HEK293T (cell line): ENCODE data around the gene LAMC2.

Source experiments
- BHLHE40 ChIP-seq: fragments of 450-650 bp; IDR thresholded peaks from 2 replicates; pipeline ENCODE4 v1.6.1; 2016; ENCODE audit warnings: mild to moderate bottlenecking, moderate library complexity, borderline replicate concordance
- CTBP1 ChIP-seq: fragments of 450-650 bp; IDR thresholded peaks from 2 replicates; pipeline ENCODE4 v1.6.1; 2016; ENCODE audit warnings: borderline replicate concordance
- FOXK2 ChIP-seq: fragments of 450-650 bp; IDR thresholded peaks from 2 replicates; pipeline ENCODE4 v1.6.1; 2016; ENCODE audit warnings: mild to moderate bottlenecking
- HDGF ChIP-seq: fragments of 450-650 bp; IDR thresholded peaks from 2 replicates; pipeline ENCODE4 v1.6.1; 2017; ENCODE audit warnings: antibody characterized with exemption, borderline replicate concordance
- SP1 ChIP-seq: fragments of 450-650 bp; IDR thresholded peaks from 2 replicates; pipeline ENCODE4 v1.6.1; 2017
- SUZ12 ChIP-seq: fragments of 450-650 bp; IDR thresholded peaks from 2 replicates; pipeline ENCODE4 v1.6.1; 2016; ENCODE audit warnings: mild to moderate bottlenecking

GRCh38 chr1:183242556-183242955 lies 56.5 kb downstream of the LAMC2 start:
- no peak for TF ChIP-seq BHLHE40
- no peak for TF ChIP-seq SP1
- no peak for TF ChIP-seq SUZ12
- TF ChIP-seq FOXK2 = no peak
- no peak for TF ChIP-seq CTBP1
- TF ChIP-seq HDGF = no peak
